Kidney epithelial cell (primary cell): ENCODE data around the gene STX12. TPM values are rescaled to one million over a fixed set of nuclear protein-coding genes. Genes with fewer than 3 reads are reported as not detected.
"Not testable (repeated sequence)": the region's sequence is repeated elsewhere in the genome, so short reads cannot be mapped to it uniquely, and the experiment has no call there.

Experiments used
- DNase-seq: peaks from one replicate; pipeline ENCODE4 v3.0.0-alpha.2; 2010; ENCODE audit warnings: low read depth
- H3K27me3 ChIP-seq: 2 replicates; pipeline ENCODE4 v1.6.0; 2011; ENCODE audit warnings: low read length; ENCODE audit not compliant: control insufficient read depth, insufficient read depth
- H3K36me3 ChIP-seq: 2 replicates; pipeline ENCODE4 v1.5.1; 2011; ENCODE audit warnings: low read length; ENCODE audit not compliant: control insufficient read depth, insufficient read depth
- H3K4me3 ChIP-seq: 2 replicates; pipeline ENCODE4 v1.5.1; 2011; ENCODE audit warnings: low read depth, mild to moderate bottlenecking, control low read depth, low read length
- total RNA-seq: library from RNA; depleted of rRNA; stranded (reverse); fragments of >200 nt; gene quantifications from 2 replicates; pipeline ENCODE4 v1.2.3, GENCODE V29; 2015
- TF ChIP-seq, protein P1 (sequence below): IDR thresholded peaks from 2 replicates; pipeline ENCODE4 v1.5.1; 2011; ENCODE audit warnings: mild to moderate bottlenecking, moderate library complexity, low read length, control low read depth, inconsistent platforms; ENCODE audit not compliant: insufficient read depth, poor library complexity, severe bottlenecking

The STX12 gene
- total RNA-seq, 1 donor from 2014 or later: 43.9 TPM

DNA sequence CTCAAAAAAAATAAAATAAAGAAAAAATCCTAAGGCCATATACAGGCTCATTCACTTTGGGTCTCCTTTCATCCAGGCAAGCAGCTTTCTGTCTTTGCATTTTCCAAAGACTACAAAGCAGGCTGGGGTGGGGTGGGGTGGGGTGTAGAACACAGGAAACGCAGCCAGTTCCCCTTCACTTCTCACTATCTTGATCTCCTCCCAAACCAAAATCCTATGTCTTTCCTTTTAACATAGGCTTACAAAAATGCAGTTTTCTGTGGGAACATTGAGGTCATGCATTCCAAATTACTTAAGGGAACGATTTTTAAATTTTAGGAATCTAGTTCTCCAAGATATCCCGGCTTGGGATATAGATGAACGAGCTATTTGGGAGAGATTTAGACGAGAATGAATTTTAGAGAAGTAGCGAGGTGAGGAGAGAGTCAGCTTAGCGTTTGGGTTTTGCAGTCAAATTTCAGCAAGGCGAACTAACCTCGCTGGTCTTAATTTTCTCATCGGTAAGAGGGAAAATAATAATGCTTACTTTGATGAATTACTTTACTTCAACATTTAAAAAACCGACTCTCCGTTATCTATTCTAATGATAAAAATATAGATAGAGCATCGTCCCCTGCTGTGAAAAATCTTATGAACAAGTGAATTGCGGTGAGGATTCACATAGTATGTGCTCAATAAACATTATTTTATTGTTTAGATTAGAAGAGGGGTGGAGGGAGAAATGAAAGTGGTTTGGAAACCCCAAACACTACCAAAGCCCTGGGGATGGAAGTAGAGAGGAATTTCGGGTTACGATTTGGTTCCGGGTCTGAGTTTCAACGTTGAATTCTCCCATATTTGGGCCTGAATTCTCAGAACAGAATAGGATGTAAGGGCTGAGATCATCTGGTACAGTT is 735 bp upstream of the STX12 start:
- Histone ChIP-seq H3K4me3 (peak overlapping the region; percentile 33), H3K27me3 (no peaks in the 10 kb centered on the region), H3K36me3 (no peaks in the 10 kb centered on the region)
- TF ChIP-seq, protein P1, sequence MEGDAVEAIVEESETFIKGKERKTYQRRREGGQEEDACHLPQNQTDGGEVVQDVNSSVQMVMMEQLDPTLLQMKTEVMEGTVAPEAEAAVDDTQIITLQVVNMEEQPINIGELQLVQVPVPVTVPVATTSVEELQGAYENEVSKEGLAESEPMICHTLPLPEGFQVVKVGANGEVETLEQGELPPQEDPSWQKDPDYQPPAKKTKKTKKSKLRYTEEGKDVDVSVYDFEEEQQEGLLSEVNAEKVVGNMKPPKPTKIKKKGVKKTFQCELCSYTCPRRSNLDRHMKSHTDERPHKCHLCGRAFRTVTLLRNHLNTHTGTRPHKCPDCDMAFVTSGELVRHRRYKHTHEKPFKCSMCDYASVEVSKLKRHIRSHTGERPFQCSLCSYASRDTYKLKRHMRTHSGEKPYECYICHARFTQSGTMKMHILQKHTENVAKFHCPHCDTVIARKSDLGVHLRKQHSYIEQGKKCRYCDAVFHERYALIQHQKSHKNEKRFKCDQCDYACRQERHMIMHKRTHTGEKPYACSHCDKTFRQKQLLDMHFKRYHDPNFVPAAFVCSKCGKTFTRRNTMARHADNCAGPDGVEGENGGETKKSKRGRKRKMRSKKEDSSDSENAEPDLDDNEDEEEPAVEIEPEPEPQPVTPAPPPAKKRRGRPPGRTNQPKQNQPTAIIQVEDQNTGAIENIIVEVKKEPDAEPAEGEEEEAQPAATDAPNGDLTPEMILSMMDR: no peak
- no peak for DNase-seq

DNA sequence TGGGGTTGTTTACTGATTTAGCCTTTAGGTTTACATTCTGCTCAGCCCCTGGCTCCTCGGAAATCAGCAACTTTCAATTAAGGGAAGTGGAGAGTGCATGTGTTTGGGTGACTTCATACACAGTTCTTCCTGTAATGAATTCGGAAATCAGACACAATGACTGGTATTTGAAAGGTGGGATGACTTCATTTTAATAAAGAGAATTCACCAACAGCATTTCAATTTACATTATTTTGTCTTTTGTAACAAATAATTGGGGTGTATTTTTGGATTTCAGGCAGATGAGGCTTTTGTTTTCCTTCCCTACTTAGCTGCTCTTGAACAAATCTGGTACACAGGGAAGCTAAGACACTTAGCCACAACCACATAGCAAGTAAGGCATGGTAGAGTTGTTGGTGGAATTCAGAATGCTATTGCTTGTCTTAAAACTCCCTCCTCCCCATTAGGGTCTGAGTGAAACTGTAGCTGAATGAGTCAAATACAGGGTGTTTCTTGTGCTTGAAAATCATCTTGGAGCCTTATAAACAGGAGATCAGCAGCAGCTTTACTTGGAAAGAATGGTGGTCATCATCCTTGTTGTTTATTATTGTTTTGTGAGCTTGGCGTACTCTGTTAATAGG is 917 bp downstream of the STX12 start:
- no peak for DNase-seq
- no peaks in the 10 kb centered on the region for H3K27me3 ChIP-seq
- H3K4me3 ChIP-seq: peak overlapping the region; percentile 84
- H3K36me3 ChIP-seq: no peaks in the 10 kb centered on the region
- TF ChIP-seq, protein P1: no peak

DNA sequence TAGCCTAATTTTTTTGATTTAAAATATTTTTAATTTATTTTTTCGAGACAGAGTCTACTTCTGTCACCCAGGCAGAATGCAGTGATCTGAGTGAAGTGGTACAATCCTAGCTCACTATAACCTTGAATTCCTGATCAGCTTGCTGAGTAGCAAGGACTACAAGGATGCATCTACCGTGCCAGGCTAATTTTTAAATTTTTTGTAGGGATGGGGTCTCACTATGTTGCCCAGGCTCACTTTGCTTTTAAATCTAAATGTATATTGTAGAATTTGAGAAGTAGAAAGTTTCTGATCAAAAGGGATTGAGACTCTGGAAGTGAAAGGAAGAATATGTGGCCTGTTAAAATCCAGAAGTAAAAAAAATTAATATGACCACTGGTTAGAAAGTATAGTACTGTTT is 1.6 kb downstream of the STX12 start:
- no peak overlapping the region for H3K4me3 ChIP-seq
- no peak for DNase-seq
- no peaks in the 10 kb centered on the region for H3K27me3 ChIP-seq
- no peaks in the 10 kb centered on the region for H3K36me3 ChIP-seq
- TF ChIP-seq, protein P1: no peak

DNA sequence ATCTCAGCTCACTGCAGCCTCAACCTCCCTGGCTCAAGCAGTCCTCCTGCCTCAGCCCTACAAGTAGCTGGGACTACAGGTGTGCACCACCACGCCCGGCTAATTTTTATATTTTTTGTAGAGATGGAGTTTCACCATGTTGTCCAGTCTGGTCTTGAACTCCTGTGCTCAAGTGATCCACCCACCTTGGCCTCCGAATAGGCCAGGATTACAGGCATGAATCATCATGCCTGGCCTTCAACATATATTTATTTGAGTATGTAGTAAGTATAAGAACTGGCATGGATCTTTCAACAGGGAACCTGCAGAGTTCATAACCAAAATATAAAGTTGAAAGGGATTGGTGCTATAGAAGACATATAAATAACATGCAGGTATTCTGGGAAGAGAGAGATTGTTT is 2.3 kb downstream of the STX12 start:
- H3K27me3 ChIP-seq, H3K4me3 ChIP-seq, DNase-seq, H3K36me3 ChIP-seq: not testable (repeated sequence)

DNA sequence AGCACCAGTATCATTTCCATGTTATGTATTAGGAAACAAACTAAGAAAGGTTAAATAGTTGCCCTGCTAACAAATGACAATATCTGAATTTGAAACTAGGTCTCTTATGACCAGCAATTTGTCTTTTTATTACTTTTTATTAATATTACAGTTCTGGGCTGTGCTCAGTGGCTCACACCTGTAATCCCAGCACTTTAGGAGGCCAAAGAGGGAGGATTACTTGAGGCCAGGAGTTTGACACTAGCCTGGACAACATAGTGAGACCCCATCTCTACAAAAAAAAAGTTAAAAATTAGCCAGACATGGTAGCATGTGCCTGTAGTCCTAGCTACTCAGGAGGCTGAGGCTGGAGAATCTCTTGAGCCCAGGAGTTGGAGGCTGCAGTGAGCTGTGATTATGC is 3.3 kb downstream of the STX12 start:
- H3K36me3 ChIP-seq, DNase-seq, H3K27me3 ChIP-seq, H3K4me3 ChIP-seq: not testable (repeated sequence)

DNA sequence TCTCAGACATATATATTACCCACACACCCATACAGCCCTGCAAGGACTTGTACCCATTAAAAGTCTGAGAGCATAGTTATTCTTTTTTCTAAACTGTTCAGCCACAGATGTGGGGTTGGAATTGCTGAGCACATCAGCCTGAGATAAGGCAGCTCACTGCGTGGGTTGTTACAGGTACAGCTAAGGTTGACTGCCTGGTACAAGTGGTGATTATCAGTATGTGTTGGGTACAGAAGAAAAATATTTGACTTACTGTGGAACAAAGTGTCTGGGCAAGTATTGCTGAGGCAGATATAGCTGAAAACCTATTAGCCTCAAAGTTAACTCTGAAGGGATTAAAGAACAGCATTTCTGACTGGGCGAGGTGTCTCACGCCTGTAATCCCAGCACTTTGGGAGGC is 5.0 kb downstream of the STX12 start:
- H3K4me3 ChIP-seq: no peak overlapping the region
- DNase-seq: no peak
- TF ChIP-seq, protein P1: no peak
- H3K36me3 ChIP-seq: no peaks in the 10 kb centered on the region
- H3K27me3 ChIP-seq: no peaks in the 10 kb centered on the region
